ENCODE results near the gene NKD1.

The NKD1 gene

DNA sequence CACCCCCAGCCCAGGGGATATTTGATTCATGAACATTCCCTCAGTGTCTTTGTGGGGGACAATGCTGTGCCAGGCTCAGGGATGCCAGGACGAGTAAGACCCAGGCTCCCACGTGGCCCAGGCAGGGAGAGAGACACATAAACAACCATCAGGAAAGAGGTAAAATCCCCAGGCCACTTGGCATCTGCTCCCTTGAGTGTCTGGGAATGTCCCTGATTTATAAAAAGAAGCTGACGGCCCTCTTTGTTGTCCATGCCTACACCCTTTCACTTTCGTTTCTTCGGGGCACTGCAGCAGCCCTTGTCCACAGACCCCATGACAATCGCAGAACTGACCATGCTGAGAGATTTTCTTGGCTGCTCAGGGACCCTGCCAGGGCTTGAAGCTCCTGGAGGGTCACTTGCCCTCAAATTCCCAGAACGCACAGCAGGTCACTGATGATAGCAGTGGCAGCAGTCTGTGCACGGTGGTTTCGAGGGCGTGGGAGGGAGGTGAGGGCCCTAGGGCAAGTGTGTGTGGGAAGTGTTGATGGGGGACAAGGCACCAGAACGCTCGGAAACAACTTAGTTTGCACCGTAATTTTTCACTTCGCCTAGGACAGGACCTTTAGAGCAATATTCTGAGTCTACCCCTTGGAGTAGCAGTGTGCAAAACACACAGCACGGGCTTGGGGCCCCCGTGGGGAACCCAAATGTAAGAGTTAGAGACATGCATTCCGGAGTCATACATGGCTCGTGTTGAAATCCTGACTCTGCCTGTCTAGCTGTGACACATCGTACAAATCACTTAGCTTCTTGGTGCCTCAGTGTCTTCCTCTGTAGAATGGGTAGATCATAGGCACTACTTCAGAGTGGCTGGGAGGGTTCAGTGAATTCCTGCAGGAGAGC, 149.9 kb downstream of the NKD1 start:
- peak; percentile 41 to 54 for DNase-seq

All from activated CD4-positive, alpha-beta T cell treated with anti-CD3 and anti-CD28 coated beads, Interleukin-2, amount 50 U/mL, for 4 hours (primary cell).